Activated naive CD4-positive, alpha-beta T cell treated with Interleukin-2 at 50 U/mL for 16 hours (primary cell): ENCODE results near the gene PDF.
A peak's percentile ranks its signal among the peaks of the same experiment; 100 is the strongest.
"Not testable (repeated sequence)": the region's sequence is repeated elsewhere in the genome, so short reads cannot be mapped to it uniquely, and the experiment has no call there.

Experiments used
- DNase-seq: peaks from one replicate; pipeline ENCODE4 v3.0.0-alpha.2; 2020

PDF gene

GRCh38 chr16:69314534-69314933 lies 15.9 kb downstream of the PDF start:
- DNase-seq, result no peak

- no peak for DNase-seq
These were observed 16.9 kb downstream of the PDF start for GRCh38 chr16:69313469-69313868.

GRCh38 chr16:69311533-69312387 lies 18.6 kb downstream of the PDF start:
- peak; percentile 43 for DNase-seq

GRCh38 chr16:69310653-69311532 lies 19.5 kb downstream of the PDF start, which contains the start of gene VPS4A:
VPS4A (plus strand) TSS chr16:69311350; CDS start chr16:69311512, 162 bp downstream.
- DNase-seq, result peak; percentile 98

- no peak for DNase-seq
These were observed 21.1 kb downstream of the PDF start for GRCh38 chr16:69309316-69309715.

GRCh38 chr16:69307856-69308255 lies 22.5 kb downstream of the PDF start:
- no peak for DNase-seq

GRCh38 chr16:69307091-69307490 lies 23.3 kb downstream of the PDF start:
- no peak for DNase-seq

GRCh38 chr16:69306031-69306430 lies 24.4 kb downstream of the PDF start:
- DNase-seq, result no peak

GRCh38 chr16:69302301-69302700 lies 28.1 kb downstream of the PDF start:
- DNase-seq, result no peak

GRCh38 chr16:69301861-69302260 lies 28.5 kb downstream of the PDF start:
- no peak for DNase-seq

GRCh38 chr16:69301187-69301586 lies 29.2 kb downstream of the PDF start:
- no peak for DNase-seq

- no peak for DNase-seq
These were observed 32.1 kb downstream of the PDF start for GRCh38 chr16:69298261-69298660.

GRCh38 chr16:69296771-69297170 lies 33.6 kb downstream of the PDF start:
- not testable (repeated sequence) for DNase-seq

GRCh38 chr16:69294051-69294450 lies 36.3 kb downstream of the PDF start:
- no peak for DNase-seq

- DNase-seq, result no peak
These were observed 37.0 kb downstream of the PDF start for GRCh38 chr16:69293401-69293800.

- not testable (repeated sequence) for DNase-seq
These were observed 38.7 kb downstream of the PDF start for GRCh38 chr16:69291657-69292056.

GRCh38 chr16:69286941-69287713 lies 43.3 kb downstream of the PDF start:
- DNase-seq, result no peak

GRCh38 chr16:69285240-69285639 lies 45.1 kb downstream of the PDF start:
- no peak for DNase-seq

- no peak for DNase-seq
These were observed 46.5 kb downstream of the PDF start for GRCh38 chr16:69283851-69284250.

- no peak for DNase-seq
These were observed 53.0 kb downstream of the PDF start for GRCh38 chr16:69277413-69277812.
